Nephron progenitor cell (in vitro differentiated cells): Measurements from ENCODE around the gene UQCRC1.

ENCODE experiments used
- DNase-seq: peaks from one replicate; pipeline ENCODE4 v3.0.0; 2021
- H3K27ac Mint-ChIP-seq: 2 replicates; pipeline ENCODE4 v1.8.0; 2021; ENCODE audit warnings: mild to moderate bottlenecking, moderate library complexity, mixed read lengths
- H3K27me3 Mint-ChIP-seq: 2 replicates; pipeline ENCODE4 v1.8.0; 2021; ENCODE audit warnings: mild to moderate bottlenecking, low read depth, mixed read lengths; ENCODE audit not compliant: poor library complexity
- H3K36me3 Mint-ChIP-seq: 2 replicates; pipeline ENCODE4 v1.8.0; 2021; ENCODE audit warnings: low read depth, mixed read lengths
- H3K4me1 Mint-ChIP-seq: 2 replicates; pipeline ENCODE4 v1.8.0; 2021; ENCODE audit warnings: mixed read lengths
- H3K4me3 Mint-ChIP-seq: 2 replicates; pipeline ENCODE4 v1.8.0; 2021; ENCODE audit warnings: mild to moderate bottlenecking, moderate library complexity, mixed read lengths
- H3K9me3 Mint-ChIP-seq: 2 replicates; pipeline ENCODE4 v1.8.0; 2021; ENCODE audit warnings: mild to moderate bottlenecking, moderate library complexity, mixed read lengths
- CTCF ChIP-seq: fragments of 200-600 bp; sonication (generic); IDR thresholded peaks from 2 replicates; pipeline ENCODE4 v1.5.0; 2021; ENCODE audit warnings: antibody characterized with exemption

The UQCRC1 gene

DNA sequence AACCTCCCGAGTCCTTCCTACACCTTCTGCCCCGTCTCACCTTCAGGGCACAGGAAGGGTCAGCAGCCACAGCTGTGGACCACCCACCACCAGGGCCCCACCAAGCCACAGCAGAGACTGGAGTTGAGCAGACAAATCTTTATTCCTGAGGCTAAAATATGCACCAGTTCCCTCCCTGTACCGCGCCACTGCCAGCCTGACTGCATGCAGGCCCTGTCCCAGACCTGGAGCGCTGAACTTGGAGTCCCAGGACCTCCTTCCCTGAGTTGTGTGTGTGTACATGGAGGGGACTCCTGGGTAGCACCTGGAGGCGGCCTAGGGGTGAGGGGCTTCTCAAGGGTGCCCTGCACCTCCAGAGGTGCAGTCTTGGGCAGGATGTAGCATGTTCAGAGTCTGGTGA lies 16.2 kb upstream of the UQCRC1 start:
- no peak overlapping the region for H3K4me3 Mint-ChIP-seq
- peaks cover 43% of the 10 kb centered on the region for H3K36me3 Mint-ChIP-seq
- no peak for DNase-seq
- no peaks in the 10 kb centered on the region for H3K27me3 Mint-ChIP-seq
- H3K27ac Mint-ChIP-seq = no peak overlapping the region
- no peaks in the 10 kb centered on the region for H3K9me3 Mint-ChIP-seq
- peaks cover 61% of the 10 kb centered on the region for H3K4me1 Mint-ChIP-seq
- no peak for TF ChIP-seq CTCF

GRCh38 chr3:48624767-48625166 lies 15.3 kb upstream of the UQCRC1 start:
- Mint-ChIP-seq H3K27me3 (peaks cover 3% of the 10 kb centered on the region), H3K27ac (peak overlapping the region; percentile 90), H3K36me3 (peaks cover 48% of the 10 kb centered on the region), H3K4me1 (peaks cover 66% of the 10 kb centered on the region), H3K4me3 (no peak overlapping the region), H3K9me3 (no peaks in the 10 kb centered on the region)
- no peak for TF ChIP-seq CTCF
- DNase-seq = no peak

DNA sequence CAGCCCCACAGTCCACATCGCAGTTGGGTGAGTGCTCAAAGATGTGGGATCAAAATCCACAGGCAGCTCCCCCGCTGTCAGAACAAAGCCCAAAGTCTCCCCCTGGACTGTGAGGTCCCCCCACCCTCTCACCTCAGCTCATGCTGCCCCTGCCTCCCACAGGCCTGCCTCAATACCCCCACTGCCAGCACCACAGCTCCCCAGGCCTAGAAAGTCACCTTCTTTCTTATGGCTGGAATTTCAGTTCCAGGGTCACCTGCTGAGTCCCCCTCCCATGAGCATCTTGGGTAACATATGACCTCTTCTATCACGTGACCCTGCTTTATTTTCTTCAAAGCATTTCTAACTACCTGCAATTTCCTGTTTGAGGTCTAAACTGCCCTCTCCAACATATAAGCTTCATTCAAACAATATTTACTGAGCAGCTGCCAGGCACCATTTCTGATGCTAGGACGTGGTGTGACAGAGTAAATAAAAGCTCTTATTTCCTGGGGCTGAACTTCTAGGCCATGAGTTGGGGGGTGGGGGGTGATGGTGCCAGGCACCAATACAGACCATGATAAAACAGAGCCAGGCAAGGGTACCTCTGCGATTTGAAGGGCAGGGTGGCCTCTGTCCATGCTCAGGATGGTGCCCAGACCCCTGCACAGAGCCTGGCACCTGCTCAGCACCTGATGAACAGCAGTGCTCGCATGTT lies 14.6 kb upstream of the UQCRC1 start:
- no peak for DNase-seq
- H3K27ac Mint-ChIP-seq = peak overlapping the region; percentile 30
- peaks cover 3% of the 10 kb centered on the region for H3K27me3 Mint-ChIP-seq
- TF ChIP-seq CTCF = no peak
- no peak overlapping the region for H3K4me3 Mint-ChIP-seq
- H3K9me3 Mint-ChIP-seq = no peaks in the 10 kb centered on the region
- H3K4me1 Mint-ChIP-seq = peaks cover 67% of the 10 kb centered on the region
- peaks cover 50% of the 10 kb centered on the region for H3K36me3 Mint-ChIP-seq

- no peak within 1 kb of the TSS for H3K4me3 Mint-ChIP-seq
- no peak within 1 kb of the TSS for H3K27ac Mint-ChIP-seq
- no peak for TF ChIP-seq CTCF
- H3K4me1 Mint-ChIP-seq = peaks cover 48% of the 10 kb centered on the region
- H3K27me3 Mint-ChIP-seq = peaks cover 3% of the 10 kb centered on the region
- no peak for DNase-seq
- peaks cover 15% of the 10 kb centered on the region for H3K9me3 Mint-ChIP-seq
- H3K36me3 Mint-ChIP-seq = peaks cover 52% of the 10 kb centered on the region
Measured at GRCh38 chr3:48621461-48621869, 12.0 kb upstream of the UQCRC1 start, which contains the start of gene TMEM89. Gene TMEM89 (minus strand): TSS chr3:48621769. CDS start chr3:48621756, 13 bp downstream.

DNA sequence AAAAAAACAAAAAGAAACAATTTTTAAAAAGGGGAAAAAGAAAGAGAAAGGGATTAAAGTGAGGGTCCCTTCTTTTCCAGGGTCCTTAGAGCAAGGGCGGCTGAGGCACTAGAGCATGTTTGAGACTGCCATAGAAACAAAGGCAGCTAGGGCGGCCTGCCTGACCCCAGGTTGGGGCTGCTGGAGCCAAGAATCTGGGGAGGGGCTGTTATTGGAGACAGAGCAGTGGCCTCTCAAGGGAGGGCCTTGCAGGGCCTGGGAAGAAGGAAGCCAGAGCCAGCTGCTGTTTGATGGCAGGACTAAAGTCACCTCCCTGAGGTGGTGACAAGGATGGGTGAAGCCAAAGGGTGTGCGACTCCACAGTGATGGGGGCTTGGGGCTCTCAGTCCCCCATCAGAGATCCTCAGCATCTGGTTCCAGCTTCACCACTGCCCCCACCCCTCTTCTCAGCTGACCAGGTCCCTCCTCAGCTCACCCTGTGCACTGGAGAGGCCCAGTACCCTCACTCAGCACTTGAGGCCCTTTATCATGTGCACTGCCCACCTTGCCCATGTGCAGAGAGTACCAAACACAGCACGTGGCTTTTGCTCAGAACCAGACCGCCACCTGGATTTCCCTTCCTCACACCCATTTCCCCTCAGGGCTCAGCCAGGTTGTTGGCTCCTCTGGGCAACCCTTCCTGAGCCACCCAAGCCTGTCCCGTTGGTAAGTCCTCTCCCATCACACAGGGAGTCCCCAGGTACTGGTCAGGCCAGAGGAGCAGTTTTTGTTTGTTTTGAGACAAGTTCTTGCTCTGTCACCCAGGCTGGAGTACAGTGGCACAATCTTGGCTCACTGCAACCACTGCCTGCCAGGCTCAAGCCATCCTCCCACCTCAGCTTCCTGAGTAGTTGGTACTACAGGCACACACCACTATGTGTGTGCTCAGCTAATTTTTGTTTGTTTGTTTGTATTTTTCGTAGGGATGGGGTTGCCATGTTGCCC lies 10.4 kb upstream of the UQCRC1 start:
- peaks cover 48% of the 10 kb centered on the region for H3K36me3 Mint-ChIP-seq
- peaks cover 18% of the 10 kb centered on the region for H3K9me3 Mint-ChIP-seq
- H3K27me3 Mint-ChIP-seq = peaks cover 6% of the 10 kb centered on the region
- H3K4me1 Mint-ChIP-seq = peaks cover 34% of the 10 kb centered on the region
- DNase-seq = no peak
- no peak overlapping the region for H3K4me3 Mint-ChIP-seq
- TF ChIP-seq CTCF = no peak
- peak overlapping the region; percentile 89 for H3K27ac Mint-ChIP-seq
